Mucosa of descending colon (tissue), 3 donors: ENCODE data around the gene RAET1G. TPM values are rescaled to one million over a fixed set of nuclear protein-coding genes. Genes with fewer than 3 reads are reported as not detected.

Source experiments
- ATAC-seq: fragments of 200-7000 bp; cut with Tn5 transposase; one replicate; pipeline ENCODE4 v1.9.1; 2020; ENCODE audit warnings: mild to moderate bottlenecking, moderate library complexity
- DNase-seq, 3 donors: peaks; one replicate each; pipeline ENCODE4 v3.0.0-alpha.2; 2020
- H3K36me3 ChIP-seq: fragments of 200-600 bp; one replicate; pipeline ENCODE4 v1.8.0; 2021; ENCODE audit warnings: low read depth, mild to moderate bottlenecking
- H3K4me1 ChIP-seq: fragments of 200-600 bp; one replicate; pipeline ENCODE4 v1.8.0; 2021; ENCODE audit warnings: low read depth, mild to moderate bottlenecking
- H3K4me3 ChIP-seq: fragments of 200-600 bp; one replicate; pipeline ENCODE4 v1.8.0; 2021; ENCODE audit warnings: mild to moderate bottlenecking
- H3K9me3 ChIP-seq: fragments of 200-600 bp; one replicate; pipeline ENCODE4 v1.8.0; 2021; ENCODE audit warnings: mild to moderate bottlenecking
- CTCF ChIP-seq: fragments of 200-600 bp; IDR thresholded peaks from one replicate; pipeline ENCODE4 v1.8.0; 2022; ENCODE audit warnings: antibody characterized with exemption, mild to moderate bottlenecking
- intact Hi-C, 2 donors: fragments of 100-400 bp; cut with DNase I in 1 of 2; cut with micrococcal nuclease in 1 of 2; formaldehyde crosslinking; loops; one replicate each; pipeline versions ENCODE4 v1.11.0 to v1.11.1; 2022; cut with DNase I, micrococcal nuclease
- total RNA-seq, 3 donors: library from RNA; stranded (reverse); fragmentation: NEBNext Ultra II Directional in 2 of 3; extraction: Animal tissue kit (Norgen Biotek cat#: 25700) in 2 of 3; gene quantifications; one replicate each; pipeline versions ENCODE4 v1.2.1 to v1.2.4, GENCODE V29; 2021 to 2023
- donor health status: DM: no; HTN: no; CAD: no; lungs with moderate emphysema.
- donor health status: DM: no; HTN: no; CAD: no.
- donor health status: DM: no; HTN: yes; CAD: no.

The RAET1G gene
- total RNA-seq, 3 donors from 2014 or later: 0.41 TPM; not detected in 2

GRCh38 chr6:149881860-149882259 is 41.1 kb downstream of the RAET1G start:
- intact Hi-C loops: no loop called here
- no peak for ATAC-seq

DNA sequence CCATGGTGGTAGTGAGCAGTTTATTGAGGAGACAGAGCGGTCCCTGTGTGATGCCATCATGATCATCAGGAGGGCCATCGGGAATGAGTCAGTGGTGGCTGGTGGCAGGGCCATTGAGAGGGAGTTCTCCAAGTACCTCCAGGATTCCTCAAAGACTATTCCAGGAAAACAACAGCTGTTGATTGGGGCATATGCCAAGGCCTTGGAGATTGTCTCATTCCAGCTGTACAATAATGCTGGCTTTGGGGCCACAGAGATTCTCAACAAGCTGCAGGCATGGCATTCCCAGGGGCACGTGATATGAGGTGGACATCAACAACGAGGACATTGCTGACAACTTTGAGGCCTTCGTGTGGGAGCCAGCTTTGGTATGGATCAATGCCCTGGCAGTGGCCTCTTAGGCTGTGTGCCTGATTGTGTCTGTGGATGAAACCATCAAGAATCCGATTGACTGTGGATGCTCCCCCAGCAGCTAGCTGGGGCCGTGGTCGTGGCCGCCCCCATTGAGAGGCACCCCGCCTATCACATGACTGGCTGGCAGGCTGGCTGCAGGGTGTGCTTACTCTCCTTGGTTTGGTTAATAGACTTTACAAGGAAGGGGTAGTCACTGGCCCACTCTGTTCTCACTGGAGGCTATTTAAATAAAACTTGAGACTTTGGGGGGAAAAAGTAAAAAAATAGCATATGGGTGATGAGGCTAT is 41.7 kb downstream of the RAET1G start:
- ATAC-seq: no peak
- Histone ChIP-seq H3K4me1 (peaks cover 2% of the 10 kb centered on the region), H3K9me3 (no peaks in the 10 kb centered on the region), H3K4me3 (no peak overlapping the region), H3K36me3 (no peaks in the 10 kb centered on the region)
- intact Hi-C loops: no loop called here
- TF ChIP-seq CTCF: no peak
- no peak for DNase-seq

More at GRCh38 chr6:149881860-149882259, 41.1 kb downstream of the RAET1G start:
- H3K4me1 ChIP-seq: peaks cover 2% of the 10 kb centered on the region
- no peaks in the 10 kb centered on the region for H3K9me3 ChIP-seq
- DNase-seq: no peak
- TF ChIP-seq CTCF: no peak
- H3K36me3 ChIP-seq: no peaks in the 10 kb centered on the region
- no peak overlapping the region for H3K4me3 ChIP-seq

GRCh38 chr6:149877659-149878058 is 45.3 kb downstream of the RAET1G start:
- no peak for DNase-seq
- no peaks in the 10 kb centered on the region for H3K36me3 ChIP-seq
- ATAC-seq: no peak
- no peaks in the 10 kb centered on the region for H3K4me1 ChIP-seq
- H3K4me3 ChIP-seq: no peak overlapping the region
- intact Hi-C loops: no loop called here
- no peaks in the 10 kb centered on the region for H3K9me3 ChIP-seq
- TF ChIP-seq CTCF: no peak

GRCh38 chr6:149876241-149876933 is 46.5 kb downstream of the RAET1G start:
- H3K36me3 ChIP-seq: no peaks in the 10 kb centered on the region

DNA sequence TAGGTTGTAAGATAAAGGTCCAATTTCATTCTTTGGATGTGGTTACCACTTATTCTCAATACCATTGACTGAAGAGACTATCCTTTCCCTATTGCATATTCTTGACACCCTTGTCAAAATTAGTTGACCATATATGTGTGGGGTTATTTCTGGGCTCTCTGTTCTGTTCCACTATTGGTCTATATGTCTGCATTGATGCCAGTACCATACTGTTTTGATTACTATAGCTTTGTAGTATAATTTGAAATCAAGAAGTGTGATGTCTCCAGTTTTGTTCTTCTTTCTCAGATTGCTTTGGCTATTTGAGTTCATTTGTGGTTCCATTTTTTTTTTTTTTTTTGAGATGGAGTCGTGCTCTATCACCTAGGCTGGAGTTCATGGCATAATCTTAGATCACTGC is 50.7 kb downstream of the RAET1G start:
- no peak overlapping the region for H3K4me3 ChIP-seq
- no peaks in the 10 kb centered on the region for H3K36me3 ChIP-seq
- no peak for TF ChIP-seq CTCF
- no peak for ATAC-seq
- H3K4me1 ChIP-seq: no peaks in the 10 kb centered on the region
- no peaks in the 10 kb centered on the region for H3K9me3 ChIP-seq
- intact Hi-C loops: no loop called here
- DNase-seq: no peak

More at GRCh38 chr6:149876241-149876933, 46.5 kb downstream of the RAET1G start:
- DNase-seq (no peak), ATAC-seq (no peak)
- no peak for TF ChIP-seq CTCF
- Histone ChIP-seq H3K9me3 (no peaks in the 10 kb centered on the region), H3K4me3 (no peak overlapping the region), H3K4me1 (no peaks in the 10 kb centered on the region)
- intact Hi-C loops: no loop called here
